ENCODE data around the gene UNK. TPM values are rescaled to one million over a fixed set of nuclear protein-coding genes. Genes with fewer than 3 reads are reported as not detected.

Gene UNK
- total and polyA plus RNA-seq, 2 donors: 13.7 to 31.6 TPM

DNA sequence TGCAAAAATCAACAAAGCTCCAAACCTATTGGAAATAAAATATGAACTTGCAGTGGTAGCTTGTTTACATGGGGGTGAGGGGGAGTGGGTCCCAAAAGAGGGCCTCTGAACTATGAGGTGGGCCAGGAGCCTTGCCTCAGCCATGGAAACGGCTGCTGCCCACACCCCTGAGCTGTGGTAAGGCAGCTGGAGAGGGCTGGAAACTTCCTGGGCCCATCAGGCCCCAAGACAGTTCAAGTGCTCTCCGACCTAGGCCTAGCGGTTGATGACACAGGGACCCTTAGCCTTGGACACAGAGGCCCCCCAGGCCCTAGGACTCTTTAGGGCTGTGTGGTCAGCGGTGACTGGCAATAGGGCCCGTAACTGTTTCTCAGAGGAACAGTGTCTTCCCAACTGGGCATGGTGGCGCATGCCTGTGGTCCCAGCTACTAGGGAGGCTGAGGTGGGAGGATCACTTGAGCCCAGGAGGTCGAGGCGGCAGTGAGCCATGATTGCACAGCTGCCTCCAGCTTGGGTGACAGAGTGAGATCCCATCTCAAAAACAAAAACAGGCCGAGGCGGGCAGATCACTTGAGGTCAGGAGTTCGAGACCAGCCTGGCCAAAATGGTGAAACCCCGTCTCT, 41.3 kb downstream of the UNK start:
- Histone ChIP-seq H3K4me1 (ENCODE audit: control insufficient read depth in 2 of 2, insufficient read depth in 2 of 2, low read length in 2 of 2) (peaks cover 12 to 49% of the 10 kb centered on the region in 2 donors), H3K36me3 (ENCODE audit: control insufficient read depth in 2 of 2, insufficient read depth in 2 of 2, low read length in 1 of 2) (peaks cover 80 to 92% of the 10 kb centered on the region in 2 donors), H3K27me3 (ENCODE audit: control insufficient read depth in 2 of 2, insufficient read depth in 1 of 2, low read length in 1 of 2) (no peaks in the 10 kb centered on the region), H3K4me3 (ENCODE audit: low read length in 2 of 2) (no peak overlapping the region), H3K27ac (ENCODE audit: low read depth in 1 of 2, low read length in 1 of 2) (no peak overlapping the region), H3K9me3 (ENCODE audit: control insufficient read depth in 2 of 2, insufficient read depth in 1 of 2, low read length in 1 of 2) (peaks cover 0 to 13% of the 10 kb centered on the region in 2 donors)
- WGBS: 91% methylated on average over 12 of the region's 12 CpGs
- no peak for DNase-seq (ENCODE audit: low read depth in 6 of 9, low spot score in 9 of 9)

DNA sequence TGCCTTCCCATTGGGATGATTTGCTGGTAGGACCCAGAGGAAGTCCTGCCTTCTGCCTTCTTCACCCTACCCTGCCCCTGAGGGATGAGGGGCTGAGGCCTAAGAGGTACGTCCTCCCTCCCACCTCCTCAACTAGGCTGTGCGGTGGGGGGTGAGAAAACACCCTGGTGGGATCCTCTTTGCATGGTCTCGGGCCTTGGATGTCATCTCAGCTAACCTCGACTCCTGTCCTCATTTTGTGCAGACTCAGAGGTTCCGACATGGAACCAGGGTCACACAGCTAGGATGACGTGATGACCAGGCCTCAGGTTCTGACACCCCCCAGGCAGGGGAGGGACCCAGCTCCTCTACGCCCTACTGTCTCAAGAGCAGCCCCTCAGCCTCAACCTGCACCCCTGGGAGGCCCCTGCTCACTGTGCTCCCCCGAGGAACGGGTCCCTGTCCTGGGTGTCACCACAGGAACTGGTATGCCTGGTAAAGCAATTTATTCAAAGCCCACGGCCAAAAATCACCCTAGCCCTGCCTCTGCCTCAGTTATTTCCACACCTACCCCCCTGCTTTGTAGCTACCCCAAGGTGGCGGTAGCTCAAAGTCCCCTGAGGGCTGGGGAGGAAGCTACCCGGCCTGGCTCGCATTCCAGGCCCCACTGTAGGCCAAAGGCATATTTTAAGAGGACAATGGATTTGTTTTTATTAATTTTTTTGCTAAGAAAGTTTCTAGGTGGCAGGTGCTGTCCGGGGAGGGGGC, 42.1 kb downstream of the UNK start:
- WGBS: 88% methylated on average over 14 of the region's 14 CpGs
- Histone ChIP-seq H3K27ac (ENCODE audit: low read depth in 1 of 2, low read length in 1 of 2) (peak overlapping the region; percentile 71 to 90), H3K27me3 (ENCODE audit: control insufficient read depth in 2 of 2, insufficient read depth in 1 of 2, low read length in 1 of 2) (no peaks in the 10 kb centered on the region), H3K4me3 (ENCODE audit: low read length in 2 of 2) (no peak overlapping the region), H3K36me3 (ENCODE audit: control insufficient read depth in 2 of 2, insufficient read depth in 2 of 2, low read length in 1 of 2) (peaks cover 79 to 88% of the 10 kb centered on the region in 2 donors), H3K9me3 (ENCODE audit: control insufficient read depth in 2 of 2, insufficient read depth in 1 of 2, low read length in 1 of 2) (peaks cover 0 to 10% of the 10 kb centered on the region in 2 donors), H3K4me1 (ENCODE audit: control insufficient read depth in 2 of 2, insufficient read depth in 2 of 2, low read length in 2 of 2) (peaks cover 7 to 40% of the 10 kb centered on the region in 2 donors)
- DNase-seq (ENCODE audit: low read depth in 6 of 9, low spot score in 9 of 9): no peak

GRCh38 chr17:75827308-75828075, 42.9 kb downstream of the UNK start:
- Histone ChIP-seq H3K36me3 (ENCODE audit: control insufficient read depth in 2 of 2, insufficient read depth in 2 of 2, low read length in 1 of 2) (peaks cover 72 to 82% of the 10 kb centered on the region in 2 donors), H3K4me3 (ENCODE audit: low read length in 2 of 2) (peak overlapping the region; percentile 42 to 50), H3K27ac (ENCODE audit: low read depth in 1 of 2, low read length in 1 of 2) (peak overlapping the region; percentile 71 to 90), H3K27me3 (ENCODE audit: control insufficient read depth in 2 of 2, insufficient read depth in 1 of 2, low read length in 1 of 2) (no peaks in the 10 kb centered on the region), H3K4me1 (ENCODE audit: control insufficient read depth in 2 of 2, insufficient read depth in 2 of 2, low read length in 2 of 2) (peaks cover 6 to 40% of the 10 kb centered on the region in 2 donors), H3K9me3 (ENCODE audit: control insufficient read depth in 2 of 2, insufficient read depth in 1 of 2, low read length in 1 of 2) (peaks cover 0 to 7% of the 10 kb centered on the region in 2 donors)
- peak in 7 of 9 donors; percentile 38 to 79 (median 55) for DNase-seq (ENCODE audit: low read depth in 6 of 9, low spot score in 9 of 9)
- 58% methylated on average over 21 of the region's 21 CpGs for WGBS

DNA sequence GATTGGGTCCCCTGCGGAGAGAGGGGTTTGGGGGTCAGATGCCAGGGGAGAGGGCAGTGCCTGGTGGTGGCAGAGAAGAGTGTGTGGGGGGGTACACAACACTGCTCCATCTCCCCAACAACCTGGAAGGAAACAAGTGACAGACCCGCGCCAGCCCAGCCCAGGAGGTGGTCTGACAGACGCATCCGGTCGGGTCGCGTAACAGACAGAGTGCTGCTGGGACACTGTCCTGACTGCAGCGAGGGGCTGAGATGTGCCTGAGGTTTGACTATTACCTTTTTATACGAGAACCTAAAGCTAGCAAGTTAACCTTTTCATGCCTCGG, 43.4 kb downstream of the UNK start:
- H3K4me3 ChIP-seq (ENCODE audit: low read length in 2 of 2): peak overlapping the region; percentile 42 to 50
- DNase-seq (ENCODE audit: low read depth in 6 of 9, low spot score in 9 of 9): peak in 3 of 9 donors; percentile 16 to 36 (median 32)
- 55% methylated on average over 11 of the region's 11 CpGs for WGBS
- peaks cover 66 to 77% of the 10 kb centered on the region in 2 donors for H3K36me3 ChIP-seq (ENCODE audit: control insufficient read depth in 2 of 2, insufficient read depth in 2 of 2, low read length in 1 of 2)
- peak overlapping the region; percentile 71 to 90 for H3K27ac ChIP-seq (ENCODE audit: low read depth in 1 of 2, low read length in 1 of 2)
- H3K9me3 ChIP-seq (ENCODE audit: control insufficient read depth in 2 of 2, insufficient read depth in 1 of 2, low read length in 1 of 2): peaks cover 0 to 4% of the 10 kb centered on the region in 2 donors
- peaks cover 10 to 40% of the 10 kb centered on the region in 2 donors for H3K4me1 ChIP-seq (ENCODE audit: control insufficient read depth in 2 of 2, insufficient read depth in 2 of 2, low read length in 2 of 2)
- H3K27me3 ChIP-seq (ENCODE audit: control insufficient read depth in 2 of 2, insufficient read depth in 1 of 2, low read length in 1 of 2): no peaks in the 10 kb centered on the region

GRCh38 chr17:75828741-75829140, 44.1 kb downstream of the UNK start:
- Histone ChIP-seq H3K9me3 (ENCODE audit: control insufficient read depth in 2 of 2, insufficient read depth in 1 of 2, low read length in 1 of 2) (peaks cover 0 to 4% of the 10 kb centered on the region in 2 donors), H3K4me1 (ENCODE audit: control insufficient read depth in 2 of 2, insufficient read depth in 2 of 2, low read length in 2 of 2) (peaks cover 13 to 47% of the 10 kb centered on the region in 2 donors), H3K27ac (ENCODE audit: low read depth in 1 of 2, low read length in 1 of 2) (peak overlapping the region in 1 of 2 donors; percentile 90), H3K36me3 (ENCODE audit: control insufficient read depth in 2 of 2, insufficient read depth in 2 of 2, low read length in 1 of 2) (peaks cover 60 to 74% of the 10 kb centered on the region in 2 donors), H3K4me3 (ENCODE audit: low read length in 2 of 2) (no peak overlapping the region), H3K27me3 (ENCODE audit: control insufficient read depth in 2 of 2, insufficient read depth in 1 of 2, low read length in 1 of 2) (no peaks in the 10 kb centered on the region)
- WGBS: 96% methylated on average over 19 of the region's 19 CpGs
- no peak for DNase-seq (ENCODE audit: low read depth in 6 of 9, low spot score in 9 of 9)

DNA sequence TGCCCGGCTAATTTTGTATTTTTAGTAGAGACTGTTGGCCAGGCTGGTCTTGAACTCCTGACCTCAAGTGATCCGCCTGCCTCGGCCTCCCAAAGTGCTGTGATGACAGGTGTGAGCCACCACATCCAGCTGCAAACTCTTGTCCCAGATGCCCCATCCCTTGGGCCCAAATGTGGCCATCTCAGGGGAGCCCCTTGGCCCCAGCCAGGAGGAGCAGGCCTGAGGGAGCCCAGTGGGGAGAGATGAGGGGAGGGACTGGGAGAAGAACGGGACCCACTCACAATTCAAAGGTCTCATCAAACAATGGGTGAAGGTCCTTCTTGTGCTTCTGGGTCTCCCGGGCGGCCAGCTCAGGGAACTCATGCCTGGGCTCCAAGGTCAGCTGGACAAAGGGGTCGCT, 45.1 kb downstream of the UNK start:
- Histone ChIP-seq H3K4me3 (ENCODE audit: low read length in 2 of 2) (no peak overlapping the region), H3K4me1 (ENCODE audit: control insufficient read depth in 2 of 2, insufficient read depth in 2 of 2, low read length in 2 of 2) (peaks cover 13 to 57% of the 10 kb centered on the region in 2 donors), H3K36me3 (ENCODE audit: control insufficient read depth in 2 of 2, insufficient read depth in 2 of 2, low read length in 1 of 2) (peaks cover 60 to 76% of the 10 kb centered on the region in 2 donors), H3K9me3 (ENCODE audit: control insufficient read depth in 2 of 2, insufficient read depth in 1 of 2, low read length in 1 of 2) (peaks cover 0 to 4% of the 10 kb centered on the region in 2 donors), H3K27me3 (ENCODE audit: control insufficient read depth in 2 of 2, insufficient read depth in 1 of 2, low read length in 1 of 2) (no peaks in the 10 kb centered on the region), H3K27ac (ENCODE audit: low read depth in 1 of 2, low read length in 1 of 2) (no peak overlapping the region)
- 96% methylated on average over 7 of the region's 7 CpGs for WGBS
- DNase-seq (ENCODE audit: low read depth in 6 of 9, low spot score in 9 of 9): no peak

DNA sequence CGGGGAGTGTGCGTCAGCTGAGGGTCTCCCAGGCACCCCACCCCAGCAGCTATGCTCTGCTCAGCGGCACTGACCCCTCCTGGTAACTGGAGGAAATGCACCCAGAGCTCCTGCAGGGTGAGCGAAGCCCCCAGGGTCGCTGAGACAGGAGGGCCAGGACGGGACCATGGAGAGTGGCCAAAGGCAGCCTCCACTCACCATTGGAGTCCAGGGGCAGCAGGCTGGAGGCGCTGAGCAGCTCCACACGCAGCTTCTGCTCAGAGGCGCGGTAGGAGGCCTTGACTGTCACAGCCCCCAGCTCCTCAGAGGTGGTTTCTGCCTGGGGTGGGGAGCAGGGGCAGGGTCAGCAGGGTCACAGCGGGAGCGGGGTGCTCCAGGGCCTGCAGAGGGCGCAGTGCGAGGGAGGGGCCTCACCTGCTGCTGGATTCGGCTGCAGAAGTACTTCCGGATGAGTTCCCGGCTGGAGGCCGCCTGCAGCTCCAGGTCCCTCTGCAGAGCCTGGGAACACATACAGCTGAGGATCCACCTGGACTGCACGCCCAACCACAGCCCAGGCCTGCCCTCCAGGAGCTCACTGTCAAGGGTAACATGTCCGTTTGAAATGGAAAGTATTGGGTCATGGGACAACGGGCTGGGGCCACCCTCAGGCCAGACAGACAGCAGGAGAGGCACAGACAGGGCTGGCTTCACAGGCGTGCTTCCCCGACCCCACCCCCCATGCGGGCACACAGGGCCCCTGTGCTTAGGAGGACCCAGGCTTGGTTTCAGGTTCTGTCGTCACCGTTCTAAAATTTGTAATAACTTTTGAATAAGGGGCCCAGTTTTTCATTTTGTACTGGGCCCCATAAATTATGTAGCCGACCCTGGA, 45.8 kb downstream of the UNK start:
- peak in 2 of 9 donors; percentile 27 to 37 for DNase-seq (ENCODE audit: low read depth in 6 of 9, low spot score in 9 of 9)
- H3K4me3 ChIP-seq (ENCODE audit: low read length in 2 of 2): no peak overlapping the region
- peaks cover 13 to 60% of the 10 kb centered on the region in 2 donors for H3K4me1 ChIP-seq (ENCODE audit: control insufficient read depth in 2 of 2, insufficient read depth in 2 of 2, low read length in 2 of 2)
- H3K9me3 ChIP-seq (ENCODE audit: control insufficient read depth in 2 of 2, insufficient read depth in 1 of 2, low read length in 1 of 2): peaks cover 0 to 4% of the 10 kb centered on the region in 2 donors
- no peaks in the 10 kb centered on the region for H3K27me3 ChIP-seq (ENCODE audit: control insufficient read depth in 2 of 2, insufficient read depth in 1 of 2, low read length in 1 of 2)
- H3K36me3 ChIP-seq (ENCODE audit: control insufficient read depth in 2 of 2, insufficient read depth in 2 of 2, low read length in 1 of 2): peaks cover 64 to 77% of the 10 kb centered on the region in 2 donors
- no peak overlapping the region for H3K27ac ChIP-seq (ENCODE audit: low read depth in 1 of 2, low read length in 1 of 2)
- 96% methylated on average over 27 of the region's 27 CpGs for WGBS

- Histone ChIP-seq H3K4me1 (ENCODE audit: control insufficient read depth in 2 of 2, insufficient read depth in 2 of 2, low read length in 2 of 2) (peaks cover 13 to 60% of the 10 kb centered on the region in 2 donors), H3K36me3 (ENCODE audit: control insufficient read depth in 2 of 2, insufficient read depth in 2 of 2, low read length in 1 of 2) (peaks cover 66 to 77% of the 10 kb centered on the region in 2 donors), H3K9me3 (ENCODE audit: control insufficient read depth in 2 of 2, insufficient read depth in 1 of 2, low read length in 1 of 2) (peaks cover 0 to 4% of the 10 kb centered on the region in 2 donors), H3K27me3 (ENCODE audit: control insufficient read depth in 2 of 2, insufficient read depth in 1 of 2, low read length in 1 of 2) (no peaks in the 10 kb centered on the region), H3K4me3 (ENCODE audit: low read length in 2 of 2) (no peak overlapping the region), H3K27ac (ENCODE audit: low read depth in 1 of 2, low read length in 1 of 2) (no peak overlapping the region)
- DNase-seq (ENCODE audit: low read depth in 6 of 9, low spot score in 9 of 9): no peak
- WGBS: 99% methylated on average over 15 of the region's 15 CpGs
These were observed 46.5 kb downstream of the UNK start for GRCh38 chr17:75831032-75831571.

All from thymus (tissue), 11 donors.